Measurements from ENCODE around the gene LRP4.

DNA sequence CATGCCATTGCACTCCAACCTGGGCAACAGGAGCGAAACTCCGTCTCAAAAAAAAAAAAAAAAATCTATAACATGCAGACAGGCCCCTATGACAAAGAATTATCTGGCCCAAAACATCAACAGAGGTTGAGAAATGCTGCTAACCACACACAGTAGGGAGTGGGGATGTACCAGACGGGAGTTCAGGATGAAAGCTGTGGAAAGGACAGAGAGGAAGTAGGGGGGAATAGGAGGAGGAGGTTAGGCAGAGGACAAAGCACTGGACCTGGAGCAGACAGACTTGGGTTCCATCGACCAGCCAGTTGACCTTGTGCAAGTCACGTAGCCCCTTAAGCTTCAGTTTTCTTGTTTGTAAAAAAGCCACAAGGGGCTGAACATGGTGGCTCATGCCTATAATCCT, 12.5 kb downstream of the LRP4 start:
- no peak for TF ChIP-seq RFX5 (IDR thresholded peaks at IDR 0.05; ENCODE audit: low read depth, low read length)
- TF ChIP-seq, protein P1, sequence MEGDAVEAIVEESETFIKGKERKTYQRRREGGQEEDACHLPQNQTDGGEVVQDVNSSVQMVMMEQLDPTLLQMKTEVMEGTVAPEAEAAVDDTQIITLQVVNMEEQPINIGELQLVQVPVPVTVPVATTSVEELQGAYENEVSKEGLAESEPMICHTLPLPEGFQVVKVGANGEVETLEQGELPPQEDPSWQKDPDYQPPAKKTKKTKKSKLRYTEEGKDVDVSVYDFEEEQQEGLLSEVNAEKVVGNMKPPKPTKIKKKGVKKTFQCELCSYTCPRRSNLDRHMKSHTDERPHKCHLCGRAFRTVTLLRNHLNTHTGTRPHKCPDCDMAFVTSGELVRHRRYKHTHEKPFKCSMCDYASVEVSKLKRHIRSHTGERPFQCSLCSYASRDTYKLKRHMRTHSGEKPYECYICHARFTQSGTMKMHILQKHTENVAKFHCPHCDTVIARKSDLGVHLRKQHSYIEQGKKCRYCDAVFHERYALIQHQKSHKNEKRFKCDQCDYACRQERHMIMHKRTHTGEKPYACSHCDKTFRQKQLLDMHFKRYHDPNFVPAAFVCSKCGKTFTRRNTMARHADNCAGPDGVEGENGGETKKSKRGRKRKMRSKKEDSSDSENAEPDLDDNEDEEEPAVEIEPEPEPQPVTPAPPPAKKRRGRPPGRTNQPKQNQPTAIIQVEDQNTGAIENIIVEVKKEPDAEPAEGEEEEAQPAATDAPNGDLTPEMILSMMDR (conservative IDR thresholded peaks at IDR 0.05; ENCODE audit: low read depth, low read length), result no peak
- no peak for TF ChIP-seq RAD21 (IDR thresholded peaks at IDR 0.05; ENCODE audit: low read length)
- TF ChIP-seq, protein P2, sequence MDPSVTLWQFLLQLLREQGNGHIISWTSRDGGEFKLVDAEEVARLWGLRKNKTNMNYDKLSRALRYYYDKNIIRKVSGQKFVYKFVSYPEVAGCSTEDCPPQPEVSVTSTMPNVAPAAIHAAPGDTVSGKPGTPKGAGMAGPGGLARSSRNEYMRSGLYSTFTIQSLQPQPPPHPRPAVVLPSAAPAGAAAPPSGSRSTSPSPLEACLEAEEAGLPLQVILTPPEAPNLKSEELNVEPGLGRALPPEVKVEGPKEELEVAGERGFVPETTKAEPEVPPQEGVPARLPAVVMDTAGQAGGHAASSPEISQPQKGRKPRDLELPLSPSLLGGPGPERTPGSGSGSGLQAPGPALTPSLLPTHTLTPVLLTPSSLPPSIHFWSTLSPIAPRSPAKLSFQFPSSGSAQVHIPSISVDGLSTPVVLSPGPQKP (IDR thresholded peaks at IDR 0.05; ENCODE audit: borderline replicate concordance, low read depth, low read length), result no peak
- TF ChIP-seq SMC3 (IDR thresholded peaks at IDR 0.05; ENCODE audit: low read depth, low read length), result no peak
